IMR-90 (cell line): ENCODE results near the gene MAGI1. TPM values are rescaled to one million over a fixed set of nuclear protein-coding genes. Genes with fewer than 3 reads are reported as not detected.

Experiments used
- ATAC-seq: fragments of 200-7000 bp; cut with Tn5 transposase; 2 replicates; pipeline ENCODE4 v1.9.1; 2020; ENCODE audit warnings: low read depth, mild to moderate bottlenecking, moderate library complexity
- BruUV-seq: library from RNA; stranded (reverse); fragments of 400-500 nt; replicated peaks from 2 replicates; lab custom pipeline; 2021; lab: Mats Ljungman, UMichigan
- CTCF ChIA-PET: fragments of 300-600 bp; formaldehyde crosslinking; extraction: SDS; loops from one replicate; lab custom pipeline; 2021; ENCODE audit warnings: antibody characterized with exemption; lab: Yijun Ruan, JAX
- POLR2A ChIA-PET: fragments of 300-600 bp; sonication (Branson Sonifier 250); formaldehyde crosslinking; loops from one replicate; lab custom pipeline; 2022; ENCODE audit warnings: antibody characterized with exemption; ENCODE audit not compliant: unreplicated experiment; lab: Charles Lee
- DNase-seq: peaks from one replicate; pipeline ENCODE4 v3.0.0; 2013
- H2AFZ ChIP-seq: replicated peaks from 2 replicates; pipeline ENCODE3; 2013; ENCODE audit warnings: low read length, mild to moderate bottlenecking; ENCODE audit not compliant: poor library complexity
- H2AK5ac ChIP-seq: 2 replicates; pipeline ENCODE4 v1.6.1; 2013; ENCODE audit warnings: low read depth, low read length, inconsistent platforms
- H2AK9ac ChIP-seq: replicated peaks from 2 replicates; pipeline ENCODE3; 2013; ENCODE audit warnings: mild to moderate bottlenecking, low read depth, low read length, moderate library complexity; ENCODE audit not compliant: poor library complexity
- H2BK120ac ChIP-seq: 2 replicates; pipeline ENCODE4 v1.6.1; 2013; ENCODE audit warnings: low read depth, low read length, inconsistent platforms
- H2BK15ac ChIP-seq: 3 replicates; pipeline ENCODE4 v1.6.1; 2013; ENCODE audit warnings: low read depth, low read length, inconsistent platforms
- H2BK20ac ChIP-seq: 2 replicates; pipeline ENCODE4 v1.6.1; 2013; ENCODE audit warnings: low read depth, mild to moderate bottlenecking, inconsistent platforms, low read length, moderate library complexity
- H2BK5ac ChIP-seq: 2 replicates; pipeline ENCODE4 v1.6.1; 2013; ENCODE audit warnings: mild to moderate bottlenecking, low read depth, low read length, inconsistent platforms; ENCODE audit not compliant: poor library complexity, severe bottlenecking
- H3K14ac ChIP-seq: replicated peaks from 2 replicates; pipeline ENCODE4 v1.6.1; 2013; ENCODE audit warnings: low read depth, low read length, inconsistent platforms
- H3K18ac ChIP-seq: 2 replicates; pipeline ENCODE4 v1.6.1; 2013; ENCODE audit warnings: low read depth, low read length, control low read depth
- H3K23ac ChIP-seq: 2 replicates; pipeline ENCODE4 v1.6.1; 2013; ENCODE audit warnings: low read depth, low read length, inconsistent platforms
- H3K27ac ChIP-seq: 2 replicates; pipeline ENCODE4 v1.5.1; 2013; ENCODE audit warnings: mild to moderate bottlenecking, control low read depth, low read length; ENCODE audit not compliant: insufficient read depth
- H3K27me3 ChIP-seq: 2 replicates; pipeline ENCODE4 v1.6.1; 2013; ENCODE audit warnings: low read length; ENCODE audit not compliant: control insufficient read depth, insufficient read depth
- H3K36me3 ChIP-seq: 2 replicates; pipeline ENCODE4 v1.6.1; 2013; ENCODE audit warnings: low read length, mixed read lengths; ENCODE audit not compliant: control insufficient read depth, insufficient read depth
- H3K4ac ChIP-seq: 2 replicates; pipeline ENCODE4 v1.6.1; 2013; ENCODE audit warnings: low read depth, low read length, inconsistent platforms
- H3K4me1 ChIP-seq: 2 replicates; pipeline ENCODE4 v1.6.1; 2013; ENCODE audit warnings: low read length, mixed read lengths; ENCODE audit not compliant: control insufficient read depth, insufficient read depth
- H3K4me2 ChIP-seq: 2 replicates; pipeline ENCODE4 v1.6.1; 2013; ENCODE audit warnings: low read depth, mild to moderate bottlenecking, control low read depth, low read length, moderate library complexity
- H3K4me3 ChIP-seq: 2 replicates; pipeline ENCODE4 v1.5.1; 2013; ENCODE audit warnings: low read depth, mild to moderate bottlenecking, control low read depth, low read length, moderate library complexity; ENCODE audit not compliant: insufficient read depth
- H3K56ac ChIP-seq: 2 replicates; pipeline ENCODE4 v1.6.1; 2013; ENCODE audit warnings: low read length, inconsistent platforms; ENCODE audit not compliant: insufficient read depth; ENCODE audit errors: extremely low read depth
- H3K79me1 ChIP-seq, 2 experiments: 2 replicates each; pipeline ENCODE4 v1.6.1; 2013; ENCODE audit warnings: low read length in 2 of 2, inconsistent platforms in 1 of 2, low read depth in 1 of 2
- H3K9ac ChIP-seq: 2 replicates; pipeline ENCODE4 v1.6.1; 2013; ENCODE audit warnings: low read depth, low read length, control low read depth
- H3K9me1 ChIP-seq: 2 replicates; pipeline ENCODE4 v1.6.1; 2013; ENCODE audit warnings: low read length, inconsistent platforms; ENCODE audit not compliant: insufficient read depth
- H3K9me3 ChIP-seq: 2 replicates; pipeline ENCODE4 v1.6.1; 2013; ENCODE audit warnings: low read length; ENCODE audit not compliant: control insufficient read depth, insufficient read depth
- H4K20me1 ChIP-seq: 2 replicates; pipeline ENCODE4 v1.6.1; 2013; ENCODE audit warnings: low read length, inconsistent platforms; ENCODE audit not compliant: insufficient read depth
- H4K5ac ChIP-seq: 2 replicates; pipeline ENCODE4 v1.6.1; 2013; ENCODE audit warnings: mild to moderate bottlenecking, low read depth, low read length, control low read depth
- H4K8ac ChIP-seq, 2 experiments: 2 replicates each; pipeline ENCODE4 v1.6.1; 2013; ENCODE audit warnings: low read depth in 2 of 2, low read length in 2 of 2, control low read depth in 1 of 2, inconsistent platforms in 1 of 2
- H4K91ac ChIP-seq: 2 replicates; pipeline ENCODE4 v1.6.1; 2013; ENCODE audit warnings: low read depth, low read length, inconsistent platforms; ENCODE audit not compliant: insufficient read depth
- BHLHE40 ChIP-seq: fragments of 150-350 bp; IDR thresholded peaks from 2 replicates; pipeline ENCODE4 v1.6.1; 2016; ENCODE audit warnings: mild to moderate bottlenecking, low read depth, low read length
- CEBPB ChIP-seq: IDR thresholded peaks from 2 replicates; pipeline ENCODE4 v1.6.1; 2012; ENCODE audit warnings: low read depth, low read length, improper control_type of control experiment
- CHD1 ChIP-seq: IDR thresholded peaks from 2 replicates; pipeline ENCODE4 v1.6.1; 2012; ENCODE audit warnings: low read depth, low read length, improper control_type of control experiment
- FOS ChIP-seq: fragments of 150-350 bp; IDR thresholded peaks from 2 replicates; pipeline ENCODE4 v1.6.1; 2016; ENCODE audit warnings: low read depth, low read length
- MAFK ChIP-seq: IDR thresholded peaks from 2 replicates; pipeline ENCODE4 v1.6.1; 2012; ENCODE audit warnings: low read depth, low read length, improper control_type of control experiment
- MAZ ChIP-seq: IDR thresholded peaks from 2 replicates; pipeline ENCODE4 v1.6.1; 2012; ENCODE audit warnings: low read depth, mild to moderate bottlenecking, low read length, improper control_type of control experiment, moderate library complexity, borderline replicate concordance
- MXI1 ChIP-seq: IDR thresholded peaks from 2 replicates; pipeline ENCODE4 v1.6.1; 2012; ENCODE audit warnings: low read depth, mild to moderate bottlenecking, low read length, moderate library complexity, borderline replicate concordance
- NFE2L2 ChIP-seq: fragments of 150-350 bp; IDR thresholded peaks from 2 replicates; pipeline ENCODE4 v1.6.1; 2016; ENCODE audit warnings: low read depth, mild to moderate bottlenecking, low read length
- POLR2A ChIP-seq: IDR thresholded peaks from 2 replicates; pipeline ENCODE4 v1.6.1; 2012; ENCODE audit warnings: mild to moderate bottlenecking, low read depth, low read length
- RAD21 ChIP-seq: IDR thresholded peaks from 2 replicates; pipeline ENCODE4 v1.6.1; 2012; ENCODE audit warnings: low read length, improper control_type of control experiment
- RCOR1 ChIP-seq: IDR thresholded peaks from 2 replicates; pipeline ENCODE4 v1.6.1; 2012; ENCODE audit warnings: mild to moderate bottlenecking, low read length, improper control_type of control experiment; ENCODE audit not compliant: insufficient replicate concordance
- RFX5 ChIP-seq: IDR thresholded peaks from 2 replicates; pipeline ENCODE4 v1.8.0; 2012; ENCODE audit warnings: low read depth, mild to moderate bottlenecking, low read length, moderate library complexity
- SMC3 ChIP-seq: fragments of 150-350 bp; IDR thresholded peaks from 2 replicates; pipeline ENCODE4 v1.6.1; 2016; ENCODE audit warnings: low read depth, mild to moderate bottlenecking, antibody characterized with exemption, low read length, moderate library complexity
- WGBS, 2 experiments: methylation state at CpG; one replicate each; pipeline versions ENCODE4 v1.1.5 to v1.1.7; 2013; ENCODE audit warnings: missing lambda C conversion rate in 2 of 2; ENCODE audit not compliant: insufficient read length in 1 of 2; ENCODE audit errors: extremely low coverage in 2 of 2; 5-methylcytosine and 5-hydroxymethylcytosine counted together
- dilution Hi-C: fragments of 300-500 bp; cut with HindIII; formaldehyde crosslinking; loops from one replicate; pipeline ENCODE4 v1.14.3; 2018; ENCODE audit warnings: low sequenced_read_pairs; ENCODE audit not compliant: unreplicated experiment
- in situ Hi-C: fragments of 300-500 bp; cut with MboI; formaldehyde crosslinking; loops from 3 replicates; pipeline ENCODE4 v1.14.3; 2019; ENCODE audit warnings: low sequenced_read_pairs, inconsistent platforms, mixed read lengths
- intact Hi-C: fragments of 100-400 bp; cut with micrococcal nuclease; formaldehyde crosslinking; loops from 2 replicates; pipeline ENCODE4 v1.10.0; 2022
- polyA plus RNA-seq, 3 experiments: library from polyadenylated mRNA; depleted of rRNA; stranded (reverse); fragments of >200 nt; gene quantifications; 2 replicates each; pipeline ENCODE4 v1.2.3, GENCODE V29; 2012; ENCODE audit warnings: low replicate concordance in 1 of 3
- total RNA-seq: library from RNA; depleted of rRNA; stranded (reverse); fragments of >200 nt; gene quantifications from 2 replicates; pipeline ENCODE4 v1.2.3, GENCODE V29; 2012
- TF ChIP-seq, protein P1 (sequence below): fragments of 150-350 bp; IDR thresholded peaks from 2 replicates; pipeline ENCODE4 v1.6.1; 2017; ENCODE audit warnings: mild to moderate bottlenecking, antibody characterized with exemption, low read length, low read depth
- TF ChIP-seq, protein P2 (sequence below): conservative IDR thresholded peaks from 2 replicates; pipeline ENCODE4 v1.5.1; 2012; ENCODE audit warnings: mild to moderate bottlenecking, low read depth, low read length, improper control_type of control experiment
- TF ChIP-seq, protein P3 (sequence below): fragments of 150-350 bp; IDR thresholded peaks from 2 replicates; pipeline ENCODE4 v1.6.1; 2016; ENCODE audit warnings: low read depth, mild to moderate bottlenecking, low read length, moderate library complexity, borderline replicate concordance

The MAGI1 gene
- total and polyA plus RNA-seq, 2 of the 4 experiments (the other 2 are of a cell fraction): 14.5 to 24.2 TPM

DNA sequence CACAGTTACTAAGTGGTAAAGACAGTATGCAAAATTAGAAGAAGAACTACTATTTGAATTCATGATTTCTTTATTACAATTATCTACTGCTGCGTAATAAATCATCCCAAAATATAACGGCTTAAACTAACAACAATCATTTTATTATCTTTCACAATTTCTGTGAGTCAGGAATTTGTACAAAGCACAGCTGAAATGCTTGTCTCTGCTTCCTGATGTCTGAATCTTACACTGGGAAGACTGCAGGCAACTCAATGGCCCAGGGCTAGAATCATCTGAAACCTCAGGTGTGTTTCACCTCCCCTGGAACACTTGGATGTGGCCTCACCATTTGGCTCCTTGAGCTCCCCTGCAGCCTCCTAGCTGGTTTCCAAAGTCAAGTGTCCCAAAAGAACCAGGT is 145.1 kb downstream of the MAGI1 start:
- Histone ChIP-seq H3K4me1 (peaks cover 8% of the 10 kb centered on the region), H4K91ac (no peak overlapping the region), H4K8ac (no peak overlapping the region), H3K4me3 (no peak overlapping the region), H3K4me2 (no peak overlapping the region), H3K27me3 (no peaks in the 10 kb centered on the region), H3K79me1 (peaks cover 15 to 45% of the 10 kb centered on the region in 2 experiments; a peak in 3 of 4 replicates), H3K18ac (no peak overlapping the region), H2BK120ac (no peak overlapping the region), H3K9me1 (0 out of 2 replicates have a peak, but pooled peaks cover 4% of the 10 kb centered on the region), H2AK5ac (no peak overlapping the region), H2BK20ac (no peak overlapping the region), H2BK5ac (no peak overlapping the region), H3K14ac (no peak overlapping the region), H3K23ac (no peak overlapping the region; the same call in 1 of the 2 replicates), H3K9me3 (no peaks in the 10 kb centered on the region), H4K5ac (no peak overlapping the region), H3K56ac (no peak overlapping the region), H2BK15ac (no peak overlapping the region), H3K4ac (no peak overlapping the region), H3K27ac (no peak overlapping the region), H4K20me1 (peaks cover 13% of the 10 kb centered on the region; the same call in 1 of the 2 replicates), H3K9ac (no peak overlapping the region), H3K36me3 (no peaks in the 10 kb centered on the region), H2AFZ (no peak overlapping the region), H2AK9ac (no peak overlapping the region)
- BruUV-seq: no TSS peak
- CTCF ChIA-PET: no interaction called here
- TF ChIP-seq, protein P1, sequence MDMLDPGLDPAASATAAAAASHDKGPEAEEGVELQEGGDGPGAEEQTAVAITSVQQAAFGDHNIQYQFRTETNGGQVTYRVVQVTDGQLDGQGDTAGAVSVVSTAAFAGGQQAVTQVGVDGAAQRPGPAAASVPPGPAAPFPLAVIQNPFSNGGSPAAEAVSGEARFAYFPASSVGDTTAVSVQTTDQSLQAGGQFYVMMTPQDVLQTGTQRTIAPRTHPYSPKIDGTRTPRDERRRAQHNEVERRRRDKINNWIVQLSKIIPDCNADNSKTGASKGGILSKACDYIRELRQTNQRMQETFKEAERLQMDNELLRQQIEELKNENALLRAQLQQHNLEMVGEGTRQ: no peak
- TF ChIP-seq, protein P2, sequence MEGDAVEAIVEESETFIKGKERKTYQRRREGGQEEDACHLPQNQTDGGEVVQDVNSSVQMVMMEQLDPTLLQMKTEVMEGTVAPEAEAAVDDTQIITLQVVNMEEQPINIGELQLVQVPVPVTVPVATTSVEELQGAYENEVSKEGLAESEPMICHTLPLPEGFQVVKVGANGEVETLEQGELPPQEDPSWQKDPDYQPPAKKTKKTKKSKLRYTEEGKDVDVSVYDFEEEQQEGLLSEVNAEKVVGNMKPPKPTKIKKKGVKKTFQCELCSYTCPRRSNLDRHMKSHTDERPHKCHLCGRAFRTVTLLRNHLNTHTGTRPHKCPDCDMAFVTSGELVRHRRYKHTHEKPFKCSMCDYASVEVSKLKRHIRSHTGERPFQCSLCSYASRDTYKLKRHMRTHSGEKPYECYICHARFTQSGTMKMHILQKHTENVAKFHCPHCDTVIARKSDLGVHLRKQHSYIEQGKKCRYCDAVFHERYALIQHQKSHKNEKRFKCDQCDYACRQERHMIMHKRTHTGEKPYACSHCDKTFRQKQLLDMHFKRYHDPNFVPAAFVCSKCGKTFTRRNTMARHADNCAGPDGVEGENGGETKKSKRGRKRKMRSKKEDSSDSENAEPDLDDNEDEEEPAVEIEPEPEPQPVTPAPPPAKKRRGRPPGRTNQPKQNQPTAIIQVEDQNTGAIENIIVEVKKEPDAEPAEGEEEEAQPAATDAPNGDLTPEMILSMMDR: no peak
- TF ChIP-seq, protein P3, sequence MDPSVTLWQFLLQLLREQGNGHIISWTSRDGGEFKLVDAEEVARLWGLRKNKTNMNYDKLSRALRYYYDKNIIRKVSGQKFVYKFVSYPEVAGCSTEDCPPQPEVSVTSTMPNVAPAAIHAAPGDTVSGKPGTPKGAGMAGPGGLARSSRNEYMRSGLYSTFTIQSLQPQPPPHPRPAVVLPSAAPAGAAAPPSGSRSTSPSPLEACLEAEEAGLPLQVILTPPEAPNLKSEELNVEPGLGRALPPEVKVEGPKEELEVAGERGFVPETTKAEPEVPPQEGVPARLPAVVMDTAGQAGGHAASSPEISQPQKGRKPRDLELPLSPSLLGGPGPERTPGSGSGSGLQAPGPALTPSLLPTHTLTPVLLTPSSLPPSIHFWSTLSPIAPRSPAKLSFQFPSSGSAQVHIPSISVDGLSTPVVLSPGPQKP: no peak
- TF ChIP-seq MAFK (no peak), NFE2L2 (no peak), RFX5 (no peak), RAD21 (no peak), BHLHE40 (no peak), CEBPB (no peak), MXI1 (no peak), RCOR1 (no peak), MAZ (no peak), SMC3 (no peak), FOS (no peak), CHD1 (no peak), POLR2A (no peak)
- ATAC-seq: no peak
- DNase-seq: no peak
- dilution Hi-C loops (no loop called here), intact Hi-C loops (no loop called here), in situ Hi-C loops (no loop called here)
- WGBS, 2 experiments: 60% methylated on average over 1 of the region's 2 CpGs; no CpG with 5 or more reads in 1 of the 2 experiments
- POLR2A ChIA-PET: no interaction called here
